Esophagus muscularis mucosa (tissue), 3 donors: ENCODE data around the gene CACNA1S.

Experiments
- CTCF ChIP-seq, 3 experiments: fragments of 200-600 bp in 2 of 3; fragments of 450-650 bp in 1 of 3; sonication (generic) in 2 of 3; IDR thresholded peaks; one replicate each; pipeline ENCODE4 v1.5.1; 2017 to 2019; ENCODE audit warnings: antibody characterized with exemption in 3 of 3, mild to moderate bottlenecking in 2 of 3, moderate library complexity in 1 of 3
- POLR2A ChIP-seq: fragments of 450-650 bp; IDR thresholded peaks from one replicate; pipeline ENCODE4 v1.6.1; 2017; ENCODE audit warnings: antibody characterized with exemption, moderate library complexity, mild to moderate bottlenecking, low read depth
- POLR2AphosphoS5 ChIP-seq, 2 donors: sonication (generic); formaldehyde crosslinking; IDR thresholded peaks; one replicate each; pipeline ENCODE4 v1.6.1; 2017; ENCODE audit warnings: antibody characterized with exemption in 2 of 2

- TF ChIP-seq CTCF (IDR thresholded peaks at IDR 0.05) (no peak), POLR2AphosphoS5 (IDR thresholded peaks at IDR 0.05) (no peak), POLR2A (no peak)
These were observed 1.1 kb downstream of the CACNA1S start for GRCh38 chr1:201111156-201111555.
